Activated CD4-positive, alpha-beta T cell treated with anti-CD3 and anti-CD28 coated beads, Interleukin-2, amount 10 ng/mL, durations not matched to agents 7 days and 5 days (primary cell): Measurements from ENCODE around the gene ZNF831. TPM values are rescaled to one million over a fixed set of nuclear protein-coding genes. Genes with fewer than 3 reads are reported as not detected.

Experiments
- CTCF ChIA-PET: fragments of 350-600 bp; sonication (Branson Sonifier 250); formaldehyde crosslinking; loops from one replicate; lab custom pipeline; 2021; ENCODE audit warnings: antibody characterized with exemption; lab: Charles Lee
- POLR2A ChIA-PET: fragments of 350-600 bp; sonication (Branson Sonifier 250); formaldehyde crosslinking; loops from one replicate; lab custom pipeline; 2021; ENCODE audit warnings: antibody characterized with exemption; lab: Charles Lee
- DNase-seq: peaks from one replicate; pipeline ENCODE4 v3.0.0-alpha.2; 2020
- H3K27ac Mint-ChIP-seq: one replicate; pipeline ENCODE4 v1.8.0; 2021; ENCODE audit warnings: mild to moderate bottlenecking, moderate library complexity, mixed read lengths
- H3K27me3 Mint-ChIP-seq: one replicate; pipeline ENCODE4 v1.8.0; 2021; ENCODE audit warnings: mixed read lengths
- H3K36me3 Mint-ChIP-seq: one replicate; pipeline ENCODE4 v1.8.0; 2021; ENCODE audit warnings: low read depth, mixed read lengths
- H3K4me1 Mint-ChIP-seq: one replicate; pipeline ENCODE4 v1.8.0; 2021; ENCODE audit warnings: mixed read lengths
- H3K4me3 Mint-ChIP-seq: one replicate; pipeline ENCODE4 v1.8.0; 2021; ENCODE audit warnings: mild to moderate bottlenecking, moderate library complexity, mixed read lengths
- H3K9me3 Mint-ChIP-seq: one replicate; pipeline ENCODE4 v1.8.0; 2021; ENCODE audit warnings: mixed read lengths
- total RNA-seq, 2 experiments: library from RNA; stranded (reverse); gene quantifications; one replicate each; pipeline ENCODE4 v1.2.3, GENCODE V29; 2021

ZNF831 gene
- total RNA-seq = 10 to 100 TPM; 10.3 to 10.4 TPM

- peaks cover 23% of the 10 kb centered on the region for H3K36me3 Mint-ChIP-seq
- H3K4me1 Mint-ChIP-seq = peaks cover 89% of the 10 kb centered on the region
- DNase-seq = peak; percentile 57
- H3K9me3 Mint-ChIP-seq = peaks cover 3% of the 10 kb centered on the region
- peak within 1 kb of the TSS; percentile 93 for H3K27ac Mint-ChIP-seq
- H3K4me3 Mint-ChIP-seq = peak within 1 kb of the TSS; percentile 82
- ChIA-PET CTCF (interaction anchor here (0.9 to 2.9 kb wide), 7 partner anchors 9 to 67 kb away, joined by 3 to 11 read pairs (median 3); no protein-coding TSS in a partner anchor), POLR2A (interaction anchor here (0.6 to 1.3 kb wide), 3 partner anchors 12 to 123 kb away, joined by 3 to 5 read pairs (median 3); no protein-coding TSS in a partner anchor)
- H3K27me3 Mint-ChIP-seq = no peaks in the 10 kb centered on the region
Measured at GRCh38 chr20:59163631-59164530, at the start of gene ZNF831. Gene ZNF831, plus strand, starts transcription at chr20:59163821. Its CDS starts 27,199 bp downstream, at chr20:59191020.

DNA sequence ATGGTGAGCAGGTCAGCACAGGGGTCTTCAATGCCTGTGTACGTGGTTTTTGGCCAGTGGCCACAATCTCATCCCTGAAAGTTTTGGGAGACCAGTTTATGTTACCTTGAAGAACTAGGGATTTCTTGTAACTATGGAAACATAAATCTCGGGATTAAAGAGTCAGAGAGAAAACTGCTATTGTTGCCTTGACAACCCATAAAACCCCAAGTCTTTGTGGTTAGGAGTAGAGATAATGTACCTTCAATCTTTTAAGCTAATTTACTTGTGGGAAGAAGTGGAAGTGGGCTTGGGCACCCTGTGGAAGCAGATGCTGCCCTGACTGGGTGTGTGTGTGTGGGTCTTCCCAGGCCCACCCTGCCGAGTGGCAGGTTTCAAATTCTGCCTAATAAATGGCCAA is 46.1 kb upstream of the ZNF831 start:
- Mint-ChIP-seq H3K27ac (no peak overlapping the region), H3K9me3 (peaks cover 15% of the 10 kb centered on the region), H3K4me1 (peaks cover 54% of the 10 kb centered on the region), H3K4me3 (no peak overlapping the region), H3K36me3 (peaks cover 10% of the 10 kb centered on the region), H3K27me3 (peaks cover 5% of the 10 kb centered on the region)
- ChIA-PET CTCF (interaction anchor here (1.0 to 1.7 kb wide), 2 partner anchors 9 to 14 kb away, joined by 4 to 7 read pairs; no protein-coding TSS in a partner anchor), POLR2A (no interaction called here)
- no peak for DNase-seq

DNA sequence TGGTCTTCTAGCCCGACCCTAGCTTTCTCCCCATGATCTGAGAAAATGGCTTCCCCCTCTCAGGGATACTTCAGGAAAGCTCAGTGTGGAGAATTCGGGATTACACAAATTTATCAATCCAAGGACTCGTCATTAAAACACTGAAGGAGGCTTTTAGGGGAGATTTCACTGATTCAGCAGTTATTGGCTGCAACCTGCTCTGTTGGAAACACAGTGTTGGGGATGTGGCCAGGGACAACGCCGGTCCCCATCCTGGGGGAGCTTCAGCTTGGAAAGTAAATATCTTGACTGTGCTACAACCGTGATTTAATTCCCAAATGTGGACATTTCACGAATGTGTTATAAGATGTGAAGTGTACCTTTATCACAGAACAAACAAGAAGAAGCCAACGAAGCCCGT is 44.8 kb upstream of the ZNF831 start:
- Mint-ChIP-seq H3K4me3 (no peak overlapping the region), H3K27ac (no peak overlapping the region), H3K4me1 (peaks cover 68% of the 10 kb centered on the region), H3K9me3 (peaks cover 14% of the 10 kb centered on the region), H3K27me3 (peaks cover 4% of the 10 kb centered on the region), H3K36me3 (peaks cover 10% of the 10 kb centered on the region)
- POLR2A ChIA-PET = no interaction called here
- no peak for DNase-seq
- CTCF ChIA-PET = interaction anchor here (0.7 to 1.7 kb wide), 3 partner anchors 10 to 273 kb away, joined by 3 to 7 read pairs (median 3); no protein-coding TSS in a partner anchor

DNA sequence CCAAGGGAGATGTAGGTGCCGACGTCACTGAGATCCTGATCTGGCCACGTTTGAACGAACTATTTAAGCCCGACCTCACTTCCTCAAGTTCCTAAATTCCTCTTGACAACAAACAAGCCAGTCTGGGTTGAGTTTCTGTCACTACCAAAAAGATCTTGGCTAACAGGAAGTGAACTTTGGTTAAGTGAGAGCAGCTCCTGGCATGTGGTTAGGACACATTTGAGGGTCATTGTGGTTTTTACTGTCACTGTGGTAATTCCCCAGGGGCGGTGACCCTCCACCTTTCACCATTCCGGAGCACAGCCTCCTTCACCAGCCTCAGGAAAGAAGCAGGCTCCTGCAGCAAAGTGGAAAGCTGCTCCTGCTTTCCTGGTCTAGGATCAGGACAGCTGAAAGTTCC is 43.1 kb upstream of the ZNF831 start:
- peak; percentile 45 for DNase-seq
- Mint-ChIP-seq H3K27me3 (no peaks in the 10 kb centered on the region), H3K27ac (peak overlapping the region; percentile 0), H3K4me3 (no peak overlapping the region), H3K36me3 (peaks cover 10% of the 10 kb centered on the region), H3K9me3 (peaks cover 14% of the 10 kb centered on the region), H3K4me1 (peaks cover 71% of the 10 kb centered on the region)
- ChIA-PET CTCF (no interaction called here), POLR2A (no interaction called here)

- Mint-ChIP-seq H3K36me3 (peaks cover 10% of the 10 kb centered on the region), H3K27ac (peak overlapping the region; percentile 52), H3K9me3 (peaks cover 14% of the 10 kb centered on the region), H3K4me3 (no peak overlapping the region), H3K27me3 (no peaks in the 10 kb centered on the region), H3K4me1 (peaks cover 71% of the 10 kb centered on the region)
- DNase-seq = peak; percentile 2
- ChIA-PET POLR2A (no interaction called here), CTCF (no interaction called here)
Measured at GRCh38 chr20:59120919-59121318, 42.7 kb upstream of the ZNF831 start.

DNA sequence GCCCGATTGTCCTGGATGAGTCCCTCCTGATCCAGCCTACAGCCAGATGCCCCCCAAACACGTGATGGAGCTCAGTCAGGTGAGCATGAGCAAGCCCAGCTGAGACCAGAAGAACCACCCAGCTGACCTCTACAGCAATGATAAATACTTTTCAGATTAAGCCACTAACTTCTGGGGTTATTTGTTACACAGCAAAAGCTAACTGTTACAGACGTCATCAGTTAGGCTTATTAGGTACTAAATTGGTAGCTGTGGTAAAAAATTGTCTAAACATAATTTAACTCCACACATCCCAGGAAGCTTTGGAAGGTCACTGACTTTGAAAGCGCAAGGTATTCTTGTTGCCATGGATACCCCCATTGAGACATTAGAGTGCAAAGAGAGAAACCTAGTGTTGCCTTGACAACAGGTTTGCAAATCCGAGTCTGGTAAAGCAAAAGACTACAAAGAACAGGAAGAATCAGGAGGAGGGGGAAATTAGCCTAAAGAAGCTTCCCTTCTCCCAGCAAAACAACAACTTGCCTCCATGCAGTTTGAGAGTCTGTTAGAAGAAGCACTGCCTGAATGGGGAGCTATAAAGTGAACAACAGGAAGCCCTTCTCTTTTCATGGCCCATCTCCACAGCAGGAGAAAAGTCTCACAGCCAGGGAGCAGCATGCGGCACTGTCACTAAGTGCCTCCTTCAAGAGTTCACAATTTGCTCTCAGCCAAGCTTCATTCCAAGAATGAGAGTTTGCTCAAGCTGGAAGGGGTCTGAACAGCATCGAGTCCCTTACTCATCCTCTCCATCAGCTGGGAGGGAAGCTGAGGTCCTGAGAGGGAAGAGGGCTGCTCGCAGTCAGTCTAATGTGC is 41.7 kb upstream of the ZNF831 start:
- DNase-seq = peak; percentile 34
- Mint-ChIP-seq H3K9me3 (peaks cover 11% of the 10 kb centered on the region), H3K27me3 (no peaks in the 10 kb centered on the region), H3K27ac (peak overlapping the region; percentile 96), H3K4me3 (peak overlapping the region; percentile 10), H3K36me3 (peaks cover 10% of the 10 kb centered on the region), H3K4me1 (peaks cover 68% of the 10 kb centered on the region)
- POLR2A ChIA-PET = interaction anchor here (0.8 to 1.1 kb wide), 2 partner anchors 24 to 43 kb away, joined by 3 read pairs; no protein-coding TSS in a partner anchor
- CTCF ChIA-PET = interaction anchor here (0.7 to 1.6 kb wide), 5 partner anchors 14 to 91 kb away, joined by 3 to 4 read pairs (median 4); partner anchors contain the start of gene ZNF831

- DNase-seq = no peak
- Mint-ChIP-seq H3K27me3 (no peaks in the 10 kb centered on the region), H3K27ac (peak overlapping the region; percentile 96), H3K36me3 (peaks cover 10% of the 10 kb centered on the region), H3K4me3 (peak overlapping the region; percentile 65), H3K9me3 (peaks cover 11% of the 10 kb centered on the region), H3K4me1 (peaks cover 65% of the 10 kb centered on the region)
- CTCF ChIA-PET = interaction anchor here (0.9 to 2.0 kb wide), 5 partner anchors 14 to 43 kb away, joined by 3 to 5 read pairs (median 4); partner anchors contain the start of gene ZNF831
- POLR2A ChIA-PET = interaction anchor here (1.1 kb wide), 1 partner anchor 23 kb away, joined by 3 read pairs; no protein-coding TSS in a partner anchor
Measured at GRCh38 chr20:59122566-59122919, 41.1 kb upstream of the ZNF831 start.

- Mint-ChIP-seq H3K9me3 (peaks cover 11% of the 10 kb centered on the region), H3K4me3 (peak overlapping the region; percentile 65), H3K27me3 (no peaks in the 10 kb centered on the region), H3K36me3 (peaks cover 10% of the 10 kb centered on the region), H3K27ac (peak overlapping the region; percentile 96), H3K4me1 (peaks cover 59% of the 10 kb centered on the region)
- POLR2A ChIA-PET = interaction anchor here (1.1 kb wide), 1 partner anchor 22 kb away, joined by 3 read pairs; no protein-coding TSS in a partner anchor
- CTCF ChIA-PET = interaction anchor here (0.8 to 2.0 kb wide), 8 partner anchors 10 to 99 kb away, joined by 3 to 7 read pairs (median 4); partner anchors contain the start of gene ZNF831
- DNase-seq = peak; percentile 37
Measured at GRCh38 chr20:59123011-59123677, 40.5 kb upstream of the ZNF831 start.

DNA sequence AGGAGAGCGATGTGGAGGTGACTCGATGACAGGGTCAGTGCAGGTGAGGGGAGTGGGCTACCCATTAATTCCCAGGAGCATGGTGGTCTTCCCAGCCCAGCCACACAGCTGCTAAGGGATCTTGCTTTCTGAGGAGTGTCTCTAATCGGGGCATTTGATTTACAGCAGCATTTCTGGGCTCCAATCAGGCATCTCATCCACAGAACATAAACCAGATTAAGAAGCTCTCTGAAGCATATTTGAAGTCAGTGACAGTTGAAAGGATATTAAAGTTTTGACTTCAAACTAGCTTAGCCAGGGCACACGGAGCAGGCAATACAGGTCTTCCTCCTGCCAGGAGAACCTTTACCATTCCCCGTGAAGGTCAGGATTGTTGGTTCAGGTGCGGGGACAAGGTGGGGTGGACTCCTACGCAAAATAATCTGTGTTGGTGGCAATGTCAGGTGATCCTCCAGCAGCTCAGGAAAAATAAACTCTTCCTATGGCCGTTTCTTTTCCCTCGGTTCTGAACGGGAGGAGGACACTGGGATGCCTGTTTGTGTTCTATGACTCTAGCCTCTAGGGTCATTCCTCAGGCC is 39.9 kb upstream of the ZNF831 start:
- DNase-seq = no peak
- H3K27ac Mint-ChIP-seq = peak overlapping the region; percentile 96
- no peaks in the 10 kb centered on the region for H3K27me3 Mint-ChIP-seq
- H3K36me3 Mint-ChIP-seq = peaks cover 10% of the 10 kb centered on the region
- ChIA-PET POLR2A (no interaction called here), CTCF (interaction anchor here (0.8 to 2.0 kb wide), 5 partner anchors 9 to 98 kb away, joined by 3 to 7 read pairs (median 4); no protein-coding TSS in a partner anchor)
- H3K4me3 Mint-ChIP-seq = no peak overlapping the region
- H3K9me3 Mint-ChIP-seq = peaks cover 11% of the 10 kb centered on the region
- peaks cover 53% of the 10 kb centered on the region for H3K4me1 Mint-ChIP-seq

GRCh38 chr20:59124296-59125029 is 39.2 kb upstream of the ZNF831 start:
- Mint-ChIP-seq H3K27ac (peak overlapping the region; percentile 96), H3K9me3 (peaks cover 11% of the 10 kb centered on the region), H3K27me3 (no peaks in the 10 kb centered on the region), H3K4me3 (no peak overlapping the region), H3K36me3 (peaks cover 10% of the 10 kb centered on the region), H3K4me1 (peaks cover 52% of the 10 kb centered on the region)
- POLR2A ChIA-PET = no interaction called here
- CTCF ChIA-PET = interaction anchor here (0.8 to 2.0 kb wide), 5 partner anchors 9 to 98 kb away, joined by 3 to 7 read pairs (median 4); no protein-coding TSS in a partner anchor
- DNase-seq = peak; percentile 2

DNA sequence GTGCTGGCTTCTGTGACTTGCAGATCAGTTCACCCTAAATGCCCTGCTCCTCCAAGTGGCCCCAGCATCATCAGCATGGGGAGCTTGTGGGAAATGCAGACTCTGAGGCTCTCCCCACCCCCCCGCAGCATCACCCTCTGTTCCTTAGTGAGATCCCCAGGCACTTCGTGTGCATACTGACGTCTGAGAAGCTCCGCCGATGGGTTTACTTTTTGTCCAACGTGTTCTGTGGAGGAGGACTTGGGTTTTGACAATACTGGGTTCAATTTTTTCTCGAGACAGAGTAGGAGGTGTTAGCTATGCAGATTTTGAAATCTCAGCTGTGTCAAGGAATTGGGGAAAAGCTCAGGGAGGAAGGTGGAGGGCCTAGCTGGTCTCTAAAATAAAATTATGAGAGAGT is 38.3 kb upstream of the ZNF831 start:
- no peak overlapping the region for H3K4me3 Mint-ChIP-seq
- no peak overlapping the region for H3K27ac Mint-ChIP-seq
- DNase-seq = no peak
- H3K27me3 Mint-ChIP-seq = no peaks in the 10 kb centered on the region
- CTCF ChIA-PET = no interaction called here
- H3K4me1 Mint-ChIP-seq = peaks cover 44% of the 10 kb centered on the region
- POLR2A ChIA-PET = no interaction called here
- H3K36me3 Mint-ChIP-seq = peaks cover 10% of the 10 kb centered on the region
- H3K9me3 Mint-ChIP-seq = peaks cover 11% of the 10 kb centered on the region
